NCI-H510A (cell line): ENCODE data around the gene HHIPL2.
"Not testable (repeated sequence)": the region's sequence is repeated elsewhere in the genome, so short reads cannot be mapped to it uniquely, and the experiment has no call there.

Source experiments
- DNase-seq: peaks from one replicate; lab custom pipeline; 2025; lab: John Stamatoyannopoulos, UW

The HHIPL2 gene

GRCh38 chr1:222539951-222540597, 7.8 kb downstream of the HHIPL2 start:
- DNase-seq: no peak

DNA sequence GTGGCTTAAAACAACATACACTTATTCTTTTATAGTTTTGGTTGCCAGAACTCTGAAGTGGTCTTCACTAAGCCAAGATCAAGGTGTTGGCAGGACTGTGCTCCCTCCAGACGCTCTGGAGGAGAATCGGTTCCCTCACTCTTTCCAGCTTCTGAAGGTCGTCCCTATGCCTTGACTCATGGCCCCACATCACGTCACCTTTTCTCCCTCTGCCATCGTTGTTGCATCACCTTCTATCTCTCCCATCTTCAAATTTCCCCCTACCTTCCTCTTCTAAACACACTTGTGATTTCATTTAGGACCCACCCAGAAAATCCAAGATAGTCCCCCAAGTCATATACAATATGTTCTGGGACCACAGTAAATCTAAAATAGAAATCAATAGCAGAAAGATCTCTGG, 12.4 kb downstream of the HHIPL2 start:
- no peak for DNase-seq

DNA sequence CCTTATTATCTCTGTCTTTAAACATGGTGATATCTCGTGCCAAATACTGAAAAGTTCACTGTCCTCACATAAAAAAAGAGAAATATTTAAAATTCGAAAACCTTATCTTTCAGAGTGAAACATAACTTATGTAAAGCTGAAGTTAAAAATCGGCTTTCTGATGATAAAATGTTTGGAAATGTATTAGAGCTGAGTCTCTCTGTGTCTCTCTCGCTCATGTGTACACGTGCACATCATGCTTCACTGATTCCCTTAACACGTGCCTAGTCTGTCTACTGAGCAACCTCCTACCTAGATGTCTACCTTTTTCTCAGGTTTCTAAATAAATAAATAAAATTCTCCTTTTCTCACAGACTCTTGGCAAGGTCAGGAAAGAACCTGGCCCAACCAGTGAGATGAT, 17.1 kb downstream of the HHIPL2 start:
- DNase-seq: no peak

DNA sequence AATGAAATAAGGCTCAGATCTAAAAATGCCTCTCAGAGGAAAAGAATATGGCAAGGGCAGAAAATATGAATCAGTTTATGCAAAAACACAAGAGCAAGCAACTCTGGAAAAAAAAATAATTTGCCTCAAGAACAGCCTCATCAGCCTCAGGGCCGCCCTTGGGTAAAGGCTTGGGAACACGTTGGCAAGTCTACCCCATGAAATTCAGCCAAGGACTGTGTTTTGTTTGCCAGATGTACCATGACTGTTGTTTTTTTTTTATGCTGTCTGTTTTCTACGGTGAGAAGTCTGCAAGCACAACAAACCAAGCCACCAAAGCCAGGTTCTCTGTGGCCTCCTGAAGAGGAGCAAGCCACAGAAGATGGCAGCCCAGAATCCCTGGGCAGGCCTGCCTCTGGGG, 18.0 kb downstream of the HHIPL2 start:
- no peak for DNase-seq

- no peak for DNase-seq
Measured at GRCh38 chr1:222529181-222529580, 18.7 kb downstream of the HHIPL2 start.

DNA sequence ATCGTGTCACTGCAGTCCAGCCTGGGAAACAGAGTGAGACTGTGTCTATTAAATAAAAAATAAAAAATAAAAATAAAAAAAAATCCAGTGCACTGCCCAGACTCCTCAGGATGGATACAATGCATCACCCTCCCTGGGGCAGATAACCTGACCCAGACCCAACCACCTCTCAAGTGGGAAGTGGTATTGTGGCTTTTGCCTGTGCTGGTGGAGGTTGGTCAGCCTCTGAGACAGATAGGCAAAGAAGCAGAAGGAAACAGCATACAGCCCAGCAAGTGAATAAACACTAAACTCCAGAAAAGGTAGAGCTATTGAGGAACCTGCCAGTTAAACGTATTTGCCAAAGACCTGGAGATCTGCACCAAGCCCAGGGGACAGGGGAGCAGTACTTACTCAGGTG, 22.0 kb downstream of the HHIPL2 start:
- no peak for DNase-seq

- no peak for DNase-seq
Measured at GRCh38 chr1:222523852-222524251, 24.1 kb downstream of the HHIPL2 start.

GRCh38 chr1:222522105-222522915, 25.6 kb downstream of the HHIPL2 start:
- DNase-seq: no peak

DNA sequence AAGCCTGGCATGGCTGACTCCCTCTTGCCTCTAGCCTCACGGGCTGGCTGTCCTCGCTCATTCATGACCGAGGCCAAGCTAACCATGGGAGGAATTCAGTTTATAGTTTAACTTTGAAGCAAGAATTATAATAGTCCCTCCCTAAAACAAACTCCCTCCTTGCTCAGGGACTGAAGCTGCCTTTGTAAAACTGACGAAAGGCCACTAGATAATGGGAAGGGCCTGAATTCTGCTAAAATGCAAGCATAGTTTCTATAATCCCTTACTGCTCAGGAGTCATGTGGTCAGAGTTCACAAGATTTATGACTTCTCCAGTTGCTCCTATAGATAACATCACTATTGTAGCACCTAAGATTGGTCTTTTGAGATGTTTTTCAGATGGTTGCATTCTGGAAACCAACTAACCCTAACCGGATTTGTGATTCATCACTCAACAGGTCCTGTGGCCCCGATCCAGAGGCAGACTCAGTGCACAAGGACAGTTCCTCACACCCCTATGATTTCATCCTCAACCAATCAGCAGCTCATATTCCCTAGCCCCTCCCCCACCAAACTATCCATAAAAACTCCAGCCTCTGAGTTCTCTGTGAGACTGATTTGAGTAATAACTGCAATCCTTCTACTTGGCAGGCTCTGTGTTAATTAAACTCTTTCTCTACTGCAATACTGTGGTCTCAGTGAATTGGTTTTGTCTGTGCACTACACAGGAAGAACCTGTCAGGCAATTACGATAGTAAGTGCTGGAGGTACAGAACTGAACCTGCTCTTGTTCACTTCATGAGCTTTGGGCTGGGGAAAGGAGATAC, 26.4 kb downstream of the HHIPL2 start:
- DNase-seq: no peak

DNA sequence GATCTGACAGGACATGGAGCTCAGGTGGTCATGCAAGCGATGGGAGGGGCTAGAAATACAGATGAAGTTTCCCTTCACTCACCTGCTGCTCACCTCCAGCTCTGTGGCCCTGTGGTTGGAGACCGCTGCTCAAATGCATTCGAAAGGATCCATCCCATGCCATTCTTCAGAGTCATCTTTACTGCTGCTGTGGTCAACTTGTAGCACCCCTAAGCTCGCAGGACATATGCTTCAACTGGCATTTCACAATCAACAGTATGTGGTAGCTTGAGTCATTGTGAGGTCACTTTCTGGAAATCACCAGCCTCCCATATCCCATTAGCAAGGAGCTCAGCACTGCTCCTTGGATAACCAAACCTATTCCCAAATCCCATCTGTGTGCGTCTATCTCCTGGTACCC, 58.4 kb downstream of the HHIPL2 start:
- not testable (repeated sequence) for DNase-seq

- not testable (repeated sequence) for DNase-seq
Measured at GRCh38 chr1:222487774-222488173, 60.1 kb downstream of the HHIPL2 start.

GRCh38 chr1:222484005-222484404, 63.9 kb downstream of the HHIPL2 start:
- not testable (repeated sequence) for DNase-seq

GRCh38 chr1:222479567-222479966, 68.3 kb downstream of the HHIPL2 start:
- DNase-seq: not testable (repeated sequence)

DNA sequence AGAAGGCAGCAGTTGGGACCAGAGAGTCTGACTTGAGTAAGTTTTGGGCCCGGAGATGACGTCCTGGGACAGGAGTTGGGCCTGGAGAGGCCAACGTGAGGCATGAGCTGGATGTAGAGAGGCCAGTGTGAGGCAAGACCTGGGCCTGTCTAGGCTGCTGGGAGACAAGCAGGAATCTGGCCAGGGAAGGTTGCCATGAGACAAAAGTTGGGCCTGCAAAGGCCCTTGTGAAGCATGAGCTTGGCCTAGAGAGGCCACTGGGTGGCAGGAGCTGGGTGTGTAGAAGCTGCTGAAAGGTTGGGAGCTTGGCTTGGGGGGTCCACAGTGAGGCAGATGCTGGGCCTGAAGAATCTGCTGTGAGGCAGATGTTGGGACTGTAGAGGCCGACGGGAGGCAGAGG, 71.5 kb downstream of the HHIPL2 start:
- DNase-seq: not testable (repeated sequence)

DNA sequence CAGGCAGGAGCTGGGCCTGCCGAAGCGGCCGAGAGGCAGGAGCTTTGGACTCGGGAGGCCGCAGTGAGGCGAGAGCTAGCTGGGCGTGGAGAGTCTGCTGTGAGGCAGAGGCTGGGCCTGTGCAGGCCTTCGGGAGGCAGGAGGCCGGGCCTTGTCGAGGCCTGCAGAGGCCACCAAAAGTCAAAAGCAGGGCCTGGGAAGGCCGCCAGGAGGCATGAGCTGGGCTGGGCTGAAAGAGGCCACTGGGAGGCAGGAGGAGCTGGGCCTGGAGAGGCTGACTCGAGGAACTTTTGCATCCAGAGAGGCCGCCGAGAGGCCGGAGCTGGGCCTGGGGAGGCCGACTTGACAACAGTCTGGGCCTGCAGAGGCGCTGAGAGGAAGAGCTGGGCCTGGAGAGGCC, 74.2 kb downstream of the HHIPL2 start:
- not testable (repeated sequence) for DNase-seq

DNA sequence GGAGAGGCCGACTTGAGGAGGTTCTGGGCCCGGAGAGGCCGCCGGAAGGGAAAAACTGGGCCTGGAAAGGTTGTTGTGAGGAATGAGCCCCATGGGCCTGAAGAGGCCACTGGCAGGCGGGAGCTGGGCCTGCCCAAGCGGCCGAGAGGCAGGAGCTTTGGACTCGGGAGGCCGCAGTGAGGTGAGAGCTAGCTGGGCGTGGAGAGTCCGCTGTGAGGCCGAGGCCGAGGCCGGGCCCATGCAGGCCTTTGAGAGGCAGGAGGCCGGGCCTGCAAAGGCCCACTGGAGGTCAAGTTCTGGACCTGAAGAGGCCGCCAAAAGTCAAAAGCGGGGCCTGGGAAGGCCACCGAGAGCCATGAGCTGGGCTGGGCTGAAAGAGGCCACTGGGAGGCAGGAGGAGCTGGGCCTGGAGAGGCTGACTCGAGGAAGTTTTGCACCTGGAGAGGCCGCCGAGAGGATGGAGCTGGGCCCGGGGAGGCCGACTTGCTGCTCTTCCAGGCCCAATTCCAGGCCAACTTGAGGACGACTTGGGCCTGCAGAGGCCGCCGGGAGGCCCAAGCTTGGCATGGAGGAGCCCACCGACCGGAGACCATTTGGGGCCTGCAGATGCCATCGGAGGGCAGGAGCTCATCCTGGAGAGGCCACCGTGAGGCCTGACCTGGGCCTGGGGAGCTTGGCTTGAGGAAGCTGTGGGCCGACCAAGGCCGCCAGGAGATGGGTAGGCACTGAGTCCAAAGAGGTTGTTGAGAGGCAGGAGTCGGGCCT, 74.9 kb downstream of the HHIPL2 start:
- DNase-seq: not testable (repeated sequence)
